ENCODE measurements around the gene PSME3. TPM values are rescaled to one million over a fixed set of nuclear protein-coding genes. Genes with fewer than 3 reads are reported as not detected.

PSME3 gene
- total and polyA plus RNA-seq, 2 of the 13 experiments (the other 11 are each of a cell fraction or from before 2014, with no cell fraction given) = 66.3 to 135 TPM

GRCh38 chr17:42891539-42892152 lies 58.4 kb downstream of the PSME3 start (continued):
- TF ChIP-seq UBTF (CRISPR knock-in tag; IDR thresholded peaks at IDR 0.05) = peak; percentile 54
- TF ChIP-seq ZNF720 (CRISPR knock-in tag; IDR thresholded peaks at IDR 0.05) = no peak
- no peak for TF ChIP-seq ZNF570 (CRISPR knock-in tag; IDR thresholded peaks at IDR 0.05; ENCODE audit: borderline replicate concordance)
- no peak for TF ChIP-seq ZBTB26 (CRISPR knock-in tag; IDR thresholded peaks at IDR 0.05; ENCODE audit: borderline replicate concordance)
- TF ChIP-seq EZH2 (conservative IDR thresholded peaks at IDR 0.05; ENCODE audit: low read depth, low read length) = no peak
- TF ChIP-seq ZNF703 (CRISPR knock-in tag; IDR thresholded peaks at IDR 0.05; ENCODE audit: borderline replicate concordance) = no peak

GRCh38 chr17:42893359-42893758 lies 60.2 kb downstream of the PSME3 start:
- H3K4me2 ChIP-seq (ENCODE audit: low read depth, low read length) = peak overlapping the region; percentile 5; the same call in 1 of the 2 replicates
- DNase-seq (ENCODE audit: low spot score) = no peak
- ChIA-PET CTCF (ENCODE audit: low intra/inter-chr PET ratio, low total read pairs) (no interaction called here), POLR2A (interaction anchor here (0.9 to 3.6 kb wide), 11 partner anchors 10 to 315 kb away, joined by 3 to 32 read pairs (median 5); partner anchors contain the start of genes PSMC3IP and RPL27)
- no peak for ATAC-seq
- H3K27me3 ChIP-seq (ENCODE audit: control insufficient read depth in 1 of 2, insufficient read depth in 2 of 2, low read length in 2 of 2) = no peaks in the 10 kb centered on the region
- in situ Hi-C loops (cut with HindIII; ENCODE audit: extremely low pct_ligation_motif_present, low pct_unique_long_range_greater_than_20kb) = no loop called here
- H3K36me3 ChIP-seq (replicated peaks in 1 of 2; ENCODE audit: control insufficient read depth in 1 of 2, insufficient read depth in 2 of 2, low read length in 2 of 2) = no peaks in the 10 kb centered on the region
- H3K4me3 ChIP-seq (replicated peaks in 1 of 3; ENCODE audit: insufficient read depth in 1 of 3, low read depth in 2 of 3, low read length in 3 of 3) = no peak overlapping the region
- H3K9me3 ChIP-seq (ENCODE audit: low read length) = no peaks in the 10 kb centered on the region
- FAIRE-seq = no peak
- no peaks in the 10 kb centered on the region for H4K20me1 ChIP-seq (ENCODE audit: insufficient read depth, low read length)
- peak overlapping the region; percentile 85 for H3K27ac ChIP-seq (ENCODE audit: extremely low read length, insufficient read depth, low read length)
- H3K9ac ChIP-seq (ENCODE audit: insufficient read depth, low read depth, low read length) = peak overlapping the region; percentile 36; the same call in 1 of the 2 replicates
- H3K79me2 ChIP-seq (ENCODE audit: insufficient read depth, low read length) = no peaks in the 10 kb centered on the region
- intact Hi-C loops (cut with micrococcal nuclease; ENCODE audit: unreplicated experiment) = no loop called here
- peaks cover 95% of the 10 kb centered on the region for H3K4me1 ChIP-seq (ENCODE audit: insufficient read depth, low read length)
- H2AFZ ChIP-seq (ENCODE audit: low read length) = no peak overlapping the region
- BruUV-seq (replicated peaks) = no TSS peak
- 93% methylated on average over 4 of the region's 4 CpGs for WGBS (ENCODE audit: low lambda C conversion rate)
- TF ChIP-seq SMAD3 (CRISPR knock-in tag; IDR thresholded peaks at IDR 0.05) (no peak), EHMT2 (IDR thresholded peaks at IDR 0.05; ENCODE audit: borderline replicate concordance, low read depth, low read length) (no peak), CCAR2 (optimal IDR thresholded peaks at IDR 0.05; ENCODE audit: low read depth, low read length) (no peak), ZNF431 (CRISPR knock-in tag; IDR thresholded peaks at IDR 0.05; ENCODE audit: borderline replicate concordance, low read depth) (0 out of 2 replicates have a peak, but pooled peaks have one; percentile 13), AHDC1 (CRISPR knock-in tag; IDR thresholded peaks at IDR 0.05; ENCODE audit: borderline replicate concordance) (no peak), MED1 (CRISPR knock-in tag; IDR thresholded peaks at IDR 0.05) (no peak; the same call in 1 of the 2 replicates)

Data from HepG2 (cell line).